Hematopoietic multipotent progenitor cell treated with erythropoietin and hydrocortisone succinate and interleukin-3 and kit ligand, for 17 days (in vitro differentiated cells): ENCODE data around the gene BAIAP2L1.
A peak's percentile ranks its signal among the peaks of the same experiment; 100 is the strongest.
"Not testable (repeated sequence)": the region's sequence is repeated elsewhere in the genome, so short reads cannot be mapped to it uniquely, and the experiment has no call there.

Source experiments
- DNase-seq: peaks from one replicate; pipeline ENCODE4 v3.0.0-alpha.2; 2015; ENCODE audit warnings: low spot score

BAIAP2L1 gene, protein sequence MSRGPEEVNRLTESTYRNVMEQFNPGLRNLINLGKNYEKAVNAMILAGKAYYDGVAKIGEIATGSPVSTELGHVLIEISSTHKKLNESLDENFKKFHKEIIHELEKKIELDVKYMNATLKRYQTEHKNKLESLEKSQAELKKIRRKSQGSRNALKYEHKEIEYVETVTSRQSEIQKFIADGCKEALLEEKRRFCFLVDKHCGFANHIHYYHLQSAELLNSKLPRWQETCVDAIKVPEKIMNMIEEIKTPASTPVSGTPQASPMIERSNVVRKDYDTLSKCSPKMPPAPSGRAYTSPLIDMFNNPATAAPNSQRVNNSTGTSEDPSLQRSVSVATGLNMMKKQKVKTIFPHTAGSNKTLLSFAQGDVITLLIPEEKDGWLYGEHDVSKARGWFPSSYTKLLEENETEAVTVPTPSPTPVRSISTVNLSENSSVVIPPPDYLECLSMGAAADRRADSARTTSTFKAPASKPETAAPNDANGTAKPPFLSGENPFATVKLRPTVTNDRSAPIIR

DNA sequence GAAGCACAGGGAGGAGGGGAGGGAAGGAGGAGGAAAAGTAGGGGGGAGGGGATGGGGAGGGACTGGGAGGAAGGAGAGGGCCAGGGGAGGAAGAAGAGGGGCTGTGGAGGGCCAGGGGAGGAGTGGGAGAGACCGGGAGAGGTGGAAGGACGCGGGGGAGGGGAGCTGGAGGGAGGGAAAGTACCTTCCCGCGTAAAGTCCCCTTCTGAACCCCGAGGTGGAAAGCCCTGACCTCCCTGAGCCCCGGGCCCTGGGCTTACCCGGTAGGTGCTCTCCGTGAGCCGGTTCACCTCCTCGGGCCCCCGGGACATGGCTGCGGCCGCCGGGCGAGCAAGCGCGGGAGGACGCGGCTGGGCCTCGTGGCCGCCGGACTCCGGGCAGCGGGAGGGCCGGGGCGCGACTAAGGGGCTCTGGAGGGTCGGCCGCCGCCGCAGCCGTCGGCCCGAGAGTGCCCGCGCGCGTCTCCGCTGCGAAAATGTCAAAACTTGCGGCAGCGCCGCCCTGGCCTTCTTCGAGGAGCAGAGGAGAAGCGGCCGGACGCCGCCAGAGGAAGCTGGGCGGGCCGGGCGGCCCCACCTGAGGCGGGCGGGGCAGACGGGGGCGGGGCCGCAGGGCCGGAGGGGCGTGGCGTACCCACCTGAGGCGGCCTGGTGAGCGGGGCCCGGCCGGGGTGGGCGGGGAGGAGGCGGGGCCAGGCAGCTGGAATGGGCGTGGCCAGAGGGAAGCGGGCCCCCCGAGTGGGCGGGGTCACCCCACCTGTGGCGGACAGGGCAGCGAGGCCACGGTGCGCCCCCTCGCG, at the start of gene BAIAP2L1:
Gene BAIAP2L1 (minus strand): TSS at position 549 of the 799 bp plus-strand sequence. CDS start 238 bp downstream, at position 311.
- peak; percentile 77 for DNase-seq

DNA sequence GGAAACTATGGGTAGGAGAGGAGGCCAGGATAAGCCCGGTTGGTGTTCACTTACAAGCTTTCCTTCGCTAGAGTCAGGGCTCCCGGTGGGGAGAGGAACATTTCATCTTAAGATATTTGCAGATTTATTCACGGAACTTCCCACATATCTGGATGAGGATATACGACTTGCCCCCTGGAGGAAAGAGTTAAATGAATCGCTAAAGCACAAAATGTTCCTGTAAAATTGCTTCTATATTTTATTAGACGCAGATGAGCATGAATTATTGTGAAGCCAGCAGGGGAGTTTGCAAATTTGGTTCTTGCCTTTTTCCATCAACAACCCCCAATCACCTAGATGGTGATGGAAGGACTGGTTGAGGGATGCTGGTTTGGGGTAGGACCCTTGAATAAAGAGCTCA, 47.9 kb upstream of the BAIAP2L1 start:
- DNase-seq, result no peak

DNA sequence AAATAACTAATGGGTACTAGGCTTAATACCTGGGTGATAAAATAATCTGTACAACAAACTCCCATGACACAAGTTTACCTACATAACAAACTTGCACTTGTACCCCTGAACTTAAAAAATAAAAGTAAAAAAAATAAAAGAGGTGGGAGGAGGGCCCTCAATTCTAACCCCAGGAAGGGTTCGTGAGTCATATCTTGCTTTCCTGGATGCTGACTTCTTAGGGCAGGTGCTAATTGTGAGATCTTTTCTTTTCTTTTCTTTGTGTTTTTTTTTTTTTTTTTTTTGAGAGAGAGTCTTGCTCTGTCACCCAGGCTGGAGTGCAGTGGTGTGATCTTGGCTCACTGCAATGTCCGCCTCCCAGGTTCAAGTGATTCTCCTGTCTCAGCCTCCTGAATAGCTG, 40.1 kb upstream of the BAIAP2L1 start:
- not testable (repeated sequence) for DNase-seq

DNA sequence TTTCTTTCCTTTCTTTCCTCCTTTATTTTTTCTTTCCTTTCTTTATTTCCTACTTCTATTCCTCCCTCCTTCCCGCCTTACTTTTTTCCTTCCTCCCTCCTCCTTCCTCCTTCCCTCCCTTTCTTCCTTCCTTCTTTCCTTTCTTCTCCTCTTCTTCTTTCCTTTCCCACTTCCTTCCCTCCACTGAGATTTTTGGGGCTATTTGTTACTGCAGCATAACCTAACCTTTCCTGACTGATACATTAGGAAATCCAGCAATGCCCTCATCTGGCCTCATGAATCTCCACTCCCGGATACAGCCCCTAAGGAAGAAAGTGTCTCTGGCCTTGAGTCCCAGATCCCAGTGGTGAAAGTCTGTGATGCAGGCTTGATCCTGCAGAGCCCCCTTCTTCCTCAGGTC, 38.6 kb upstream of the BAIAP2L1 start:
- DNase-seq, result no peak

DNA sequence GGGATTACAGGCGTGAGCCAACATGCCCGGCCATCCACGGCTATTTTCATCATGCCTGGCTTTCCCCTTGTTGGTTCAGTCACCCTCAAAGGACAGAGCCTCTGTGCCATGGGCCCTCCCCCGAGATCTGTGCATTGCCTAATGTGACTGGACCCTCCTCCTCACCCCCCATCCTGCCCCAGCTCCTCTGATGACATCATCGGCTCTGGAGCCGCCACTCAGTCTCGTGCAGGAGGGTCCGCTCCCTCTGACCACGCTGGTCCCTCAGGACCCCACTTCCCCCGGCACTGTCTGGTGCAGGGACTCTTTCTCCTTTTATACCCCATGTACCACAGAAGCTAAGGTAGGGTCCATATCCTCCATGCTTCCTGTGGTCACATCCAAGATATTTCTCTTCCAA, 33.2 kb upstream of the BAIAP2L1 start:
- DNase-seq, result no peak

DNA sequence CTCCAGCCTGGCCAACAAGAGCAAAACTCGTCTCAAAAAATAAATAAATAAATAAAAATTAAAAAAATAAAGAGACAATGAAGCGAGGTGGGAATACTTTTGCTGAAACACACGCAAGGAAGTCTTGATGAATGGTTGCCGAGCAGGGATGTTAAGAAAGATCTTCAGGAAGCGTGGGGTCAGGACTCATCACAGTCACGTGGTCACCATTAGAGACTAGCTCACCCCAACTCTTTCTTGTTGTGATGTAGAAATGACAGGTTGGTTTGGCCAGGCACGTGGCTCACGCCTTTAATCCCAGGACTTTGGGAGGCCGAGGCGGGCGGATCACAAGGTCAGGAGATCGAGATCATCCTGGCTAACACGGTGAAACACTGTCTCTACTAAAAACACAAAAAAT, 28.9 kb upstream of the BAIAP2L1 start:
- no peak for DNase-seq

DNA sequence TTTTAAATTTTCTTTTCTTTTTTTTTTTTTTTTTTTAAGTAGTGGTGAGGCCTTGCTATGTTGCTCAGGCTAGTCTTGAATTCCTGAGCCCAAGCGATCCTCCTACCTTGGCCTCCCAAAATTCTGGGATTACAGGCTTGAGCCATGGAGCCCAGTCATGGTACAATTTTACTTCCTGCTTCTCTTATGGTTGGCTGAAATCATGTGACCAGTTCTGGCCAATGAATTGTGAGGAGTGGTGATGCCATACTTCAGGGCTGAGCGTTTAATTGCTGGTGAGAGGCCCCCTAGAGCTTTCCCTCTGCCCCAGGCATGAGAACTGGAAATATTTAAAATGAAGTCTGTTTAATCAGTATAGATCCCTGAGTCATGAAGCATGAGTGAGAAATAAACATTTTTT, 22.2 kb upstream of the BAIAP2L1 start:
- no peak for DNase-seq

DNA sequence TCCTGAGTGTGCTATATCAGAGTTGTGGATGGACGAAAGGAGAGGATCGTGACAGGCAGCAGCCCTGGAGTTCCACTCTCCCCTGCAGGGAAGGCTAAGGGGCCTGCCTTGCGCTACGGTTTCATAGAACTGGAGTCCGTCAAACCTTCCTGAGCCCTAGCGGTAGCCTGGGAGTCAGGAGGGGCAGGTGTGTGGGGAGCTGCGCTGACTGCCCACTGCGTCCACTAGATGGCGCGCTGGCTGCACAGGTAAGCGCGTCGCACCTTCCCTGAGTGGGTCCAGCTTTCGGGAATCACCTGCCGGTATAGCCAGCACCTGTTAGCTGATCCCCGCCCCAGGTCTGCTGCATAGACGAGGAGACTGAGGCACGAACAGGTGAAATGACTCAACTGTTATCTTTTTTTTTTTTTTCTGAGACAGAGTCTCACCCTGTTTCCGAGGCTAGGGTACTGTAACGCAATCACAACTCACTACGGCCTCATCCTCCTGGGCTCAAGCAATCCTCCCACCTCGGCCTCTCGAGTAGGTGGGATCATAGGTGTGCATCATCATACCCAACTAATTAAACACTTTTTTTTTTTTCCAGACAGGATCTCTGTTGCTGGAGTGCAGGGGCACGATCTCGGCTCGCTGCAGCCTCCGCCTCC, 20.2 kb upstream of the BAIAP2L1 start:
- peak; percentile 58 for DNase-seq

DNA sequence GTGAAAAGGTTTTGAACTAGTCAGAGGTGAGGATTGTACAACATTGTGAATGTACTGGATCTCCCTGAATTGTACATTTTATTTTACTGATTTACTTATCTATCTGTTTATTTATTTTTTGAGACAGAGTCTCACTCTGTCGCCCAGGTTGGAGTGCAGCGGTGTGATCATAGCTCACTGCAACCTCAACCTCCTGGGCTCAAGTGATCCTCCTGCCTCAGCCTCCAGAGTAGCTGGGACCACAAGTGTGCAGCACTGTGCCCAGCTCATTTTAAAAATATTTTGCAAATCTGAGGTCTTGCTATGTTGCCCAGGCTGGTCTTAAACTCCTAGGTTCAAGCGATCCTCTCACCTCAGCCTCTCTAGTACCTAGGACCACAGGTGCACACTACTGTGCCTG, 19.1 kb upstream of the BAIAP2L1 start:
- not testable (repeated sequence) for DNase-seq

DNA sequence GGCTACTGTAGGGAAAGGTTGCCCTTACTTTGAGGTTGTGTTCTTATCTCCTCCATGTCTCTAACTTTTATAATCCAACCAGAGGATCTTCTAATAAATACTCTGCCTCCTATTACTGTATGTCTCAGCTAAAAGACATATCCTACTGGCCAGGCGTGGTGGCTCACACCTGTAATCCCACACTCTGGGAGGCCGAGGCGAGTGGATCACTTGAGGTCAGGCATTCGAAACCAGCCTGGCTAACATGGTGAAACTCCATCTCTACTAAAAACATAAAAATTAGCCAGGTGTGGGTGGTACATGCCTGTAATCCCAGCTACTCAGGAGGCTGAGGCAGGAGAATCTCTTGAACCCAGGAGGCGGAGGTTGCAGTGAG, 18.4 kb upstream of the BAIAP2L1 start:
- DNase-seq, result not testable (repeated sequence)

DNA sequence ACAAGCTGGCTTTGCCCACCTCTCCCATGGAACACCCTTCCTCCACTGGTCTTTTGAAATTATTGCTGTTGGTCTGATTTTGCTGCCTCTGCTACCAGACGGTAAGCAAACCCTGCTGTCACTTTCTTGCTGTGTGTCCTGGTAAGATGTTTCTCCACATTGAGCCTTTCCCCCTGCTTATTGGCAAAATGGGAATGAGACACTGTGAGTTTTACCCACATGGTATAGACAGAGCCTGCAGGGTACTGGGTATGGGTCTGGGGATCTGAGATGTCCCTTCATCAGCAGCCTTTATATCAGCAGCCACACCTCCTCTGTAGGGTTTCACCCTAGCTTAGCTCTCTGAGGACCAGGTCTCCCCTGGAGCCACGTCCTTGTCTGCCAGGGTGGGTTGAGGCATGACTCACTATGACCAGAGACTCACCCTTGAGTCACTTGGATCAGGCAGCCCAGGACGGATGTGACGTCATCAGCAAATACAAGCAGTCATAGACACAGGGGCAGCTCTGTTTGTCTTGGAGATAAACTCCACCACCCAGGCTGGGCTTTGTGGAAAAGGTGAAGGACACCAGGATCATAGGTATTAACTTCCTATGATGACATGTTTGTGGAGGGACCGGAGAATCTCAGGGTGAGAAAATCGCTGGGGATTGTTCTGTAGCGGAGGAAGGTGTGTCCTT, 17.9 kb upstream of the BAIAP2L1 start:
- DNase-seq, result no peak

DNA sequence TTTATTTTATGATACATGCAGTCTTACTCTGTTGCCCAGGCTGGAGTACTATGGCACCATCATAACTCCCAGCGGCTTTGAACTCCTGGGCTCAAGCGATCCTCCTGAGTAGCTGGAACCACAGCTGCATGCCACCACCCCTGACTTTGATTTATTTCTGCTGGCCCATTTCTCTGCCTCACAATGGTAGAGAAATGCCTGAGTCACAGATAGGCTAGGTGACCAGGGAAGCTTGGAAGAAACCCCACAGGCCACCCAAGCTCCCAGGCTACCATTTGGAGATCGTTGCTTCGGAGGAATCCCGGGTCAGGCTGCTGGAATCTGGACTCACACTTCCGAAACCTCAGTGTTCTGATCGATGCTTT, 17.4 kb upstream of the BAIAP2L1 start:
- no peak for DNase-seq

DNA sequence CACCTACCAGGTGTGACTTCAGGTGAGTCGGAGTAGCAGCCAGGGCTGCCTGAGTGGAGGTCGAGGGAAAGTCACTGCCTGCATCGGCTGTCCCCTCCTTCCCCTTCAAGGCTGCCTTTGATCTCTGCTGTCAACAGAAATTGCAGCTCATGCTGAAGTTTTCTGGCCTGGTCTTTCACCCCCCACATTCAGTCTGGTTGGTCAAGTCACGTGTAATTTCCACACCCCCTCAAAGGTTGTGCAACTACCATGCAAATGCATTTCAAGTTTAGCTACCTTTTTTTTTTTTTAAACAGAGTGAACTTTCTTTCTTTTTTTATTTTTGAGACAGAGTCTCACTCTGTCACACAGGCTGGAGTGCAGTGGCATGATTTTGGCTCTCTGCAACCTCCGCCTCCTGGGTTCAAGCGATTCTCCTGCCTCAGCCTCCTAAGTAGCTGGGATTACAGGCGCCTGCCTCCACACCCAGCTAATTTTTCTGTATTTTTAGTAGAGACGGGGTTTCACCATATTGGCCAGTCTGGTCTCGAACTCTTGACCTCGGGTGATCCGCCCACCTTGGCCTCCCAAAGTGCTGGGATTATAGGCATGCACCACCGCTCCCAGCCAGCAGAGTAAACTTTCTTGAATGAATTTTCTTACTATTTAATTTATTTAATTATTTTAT, 16.8 kb upstream of the BAIAP2L1 start:
- DNase-seq, result not testable (repeated sequence)

DNA sequence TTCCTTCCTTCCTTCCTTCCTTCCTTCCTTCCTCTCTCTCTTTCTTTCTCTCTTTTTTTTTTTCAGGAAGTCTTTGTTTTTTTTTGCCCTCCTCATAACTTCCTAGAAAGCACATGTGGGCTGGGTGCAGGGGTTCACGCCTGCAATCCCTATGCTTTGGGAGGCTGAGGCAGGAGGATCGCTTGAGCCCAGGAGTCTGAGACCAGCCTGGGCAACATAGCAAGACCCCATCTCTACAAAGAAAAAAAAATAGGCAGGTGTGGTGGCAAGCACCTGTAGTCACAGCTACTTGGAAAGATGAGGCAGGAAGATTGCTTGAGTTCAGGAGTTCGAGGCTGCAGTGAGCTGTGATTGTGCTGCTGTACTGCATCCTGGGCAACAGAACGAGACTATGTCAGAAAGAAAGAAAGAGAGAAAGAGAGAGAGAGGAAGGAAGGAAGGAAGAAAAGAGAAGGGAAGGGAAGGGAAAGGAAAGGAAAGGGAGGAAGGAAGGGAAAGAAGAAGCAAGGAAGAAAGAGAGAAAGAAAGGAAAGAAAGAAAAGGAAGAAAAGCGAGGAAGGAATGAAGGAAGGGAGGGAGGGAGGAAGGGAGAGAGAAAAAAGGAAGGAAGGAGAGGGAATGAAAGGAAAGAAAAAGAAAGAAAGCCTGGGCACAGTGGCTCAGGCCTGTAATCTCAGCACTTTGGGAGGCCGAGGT, 13.5 kb upstream of the BAIAP2L1 start:
- no peak for DNase-seq

DNA sequence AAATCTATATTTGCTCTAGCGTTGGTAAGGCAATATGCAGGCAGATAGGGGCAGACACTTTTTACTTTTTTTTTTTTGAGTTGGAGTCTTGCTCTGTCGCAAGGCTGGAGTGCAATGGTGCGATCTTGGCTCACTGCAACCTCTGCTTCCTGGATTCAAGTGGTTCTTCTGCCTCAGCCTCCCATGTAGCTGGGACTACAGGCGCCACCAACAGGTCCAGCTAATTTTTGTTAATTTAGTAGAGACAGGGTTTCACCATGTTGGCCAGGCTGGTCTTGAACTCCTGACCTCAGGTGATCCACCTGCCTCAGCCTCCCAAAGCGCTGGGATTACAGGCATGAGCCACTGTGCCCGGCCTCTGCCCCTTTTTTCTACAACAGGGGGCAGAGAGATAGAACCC, 12.8 kb upstream of the BAIAP2L1 start:
- not testable (repeated sequence) for DNase-seq

DNA sequence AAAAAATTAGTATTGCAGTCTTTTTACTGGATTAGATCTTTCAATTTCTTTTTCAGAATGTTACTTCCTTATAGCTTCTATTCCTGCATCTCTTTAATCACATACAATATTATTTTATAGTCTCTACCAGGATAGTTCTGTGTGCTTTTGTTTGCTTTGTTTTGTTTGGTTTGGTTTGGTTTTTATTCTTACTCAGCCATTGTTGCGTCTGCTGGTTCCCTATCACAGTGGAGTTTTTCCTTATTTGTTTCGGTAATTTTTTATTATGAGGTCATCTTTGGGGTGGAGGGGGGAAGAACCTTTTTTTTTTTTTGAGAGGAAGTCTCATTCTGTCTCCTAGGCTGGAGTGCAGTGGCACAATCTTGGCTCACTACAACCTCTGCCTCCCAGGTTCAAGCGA, 9.0 kb upstream of the BAIAP2L1 start:
- no peak for DNase-seq

DNA sequence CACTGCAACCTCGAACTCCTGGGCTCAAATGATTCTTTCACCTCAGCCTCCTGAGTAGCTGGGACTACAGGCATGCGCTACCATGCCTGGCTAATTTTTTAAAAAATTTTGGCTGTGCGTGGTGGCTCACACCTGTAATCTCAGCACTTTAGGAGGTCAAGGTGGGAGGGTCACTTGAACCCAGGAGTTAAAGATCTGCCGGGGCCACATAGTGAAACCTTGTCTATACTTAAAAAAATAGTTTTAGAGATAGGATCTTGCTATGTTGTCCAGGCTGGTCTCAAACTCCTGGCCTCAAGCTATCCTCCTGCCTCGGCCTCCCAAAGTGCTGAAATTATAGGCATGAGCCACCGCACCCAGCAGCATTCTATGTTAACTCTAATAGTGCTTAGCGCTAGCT, 7.3 kb upstream of the BAIAP2L1 start:
- not testable (repeated sequence) for DNase-seq

DNA sequence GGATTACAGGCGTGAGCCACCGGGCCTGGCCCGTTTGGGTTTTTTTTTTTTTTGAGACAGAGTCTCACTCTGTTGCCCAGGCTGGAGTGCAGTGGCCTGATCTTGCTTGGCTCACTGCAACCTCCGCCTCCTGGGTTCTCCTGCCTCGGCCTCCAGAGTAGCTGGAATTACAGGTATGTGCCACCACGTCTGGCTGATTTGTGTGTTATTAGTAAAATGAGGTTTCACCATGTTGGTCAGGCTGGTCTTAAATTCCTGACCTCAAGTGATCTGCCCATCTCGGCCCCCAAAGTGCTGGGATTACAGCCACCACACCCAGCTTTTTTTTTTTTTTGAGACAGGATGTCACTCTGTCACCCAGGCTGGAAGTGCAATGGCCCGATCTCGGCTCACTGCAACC, 5.9 kb upstream of the BAIAP2L1 start:
- no peak for DNase-seq

DNA sequence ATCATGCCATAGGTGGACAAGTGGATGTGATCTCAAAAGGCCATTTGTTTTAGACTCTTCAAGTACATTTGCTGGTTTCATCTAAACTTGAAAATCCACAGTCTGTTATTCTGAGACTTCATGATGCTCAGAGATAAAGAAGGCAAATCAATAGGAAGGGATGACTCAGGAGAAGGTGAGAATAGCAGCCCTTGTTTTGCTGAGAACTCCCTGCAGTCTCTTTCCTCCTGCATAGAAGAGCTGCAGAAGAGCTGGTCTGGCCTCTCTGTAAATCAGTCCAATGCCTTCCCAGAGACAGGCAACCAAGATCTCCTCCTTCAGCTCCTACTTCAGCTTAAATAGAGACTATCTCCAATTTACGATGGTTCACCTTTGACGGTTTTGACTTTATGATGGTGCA, 4.0 kb upstream of the BAIAP2L1 start:
- DNase-seq, result no peak

DNA sequence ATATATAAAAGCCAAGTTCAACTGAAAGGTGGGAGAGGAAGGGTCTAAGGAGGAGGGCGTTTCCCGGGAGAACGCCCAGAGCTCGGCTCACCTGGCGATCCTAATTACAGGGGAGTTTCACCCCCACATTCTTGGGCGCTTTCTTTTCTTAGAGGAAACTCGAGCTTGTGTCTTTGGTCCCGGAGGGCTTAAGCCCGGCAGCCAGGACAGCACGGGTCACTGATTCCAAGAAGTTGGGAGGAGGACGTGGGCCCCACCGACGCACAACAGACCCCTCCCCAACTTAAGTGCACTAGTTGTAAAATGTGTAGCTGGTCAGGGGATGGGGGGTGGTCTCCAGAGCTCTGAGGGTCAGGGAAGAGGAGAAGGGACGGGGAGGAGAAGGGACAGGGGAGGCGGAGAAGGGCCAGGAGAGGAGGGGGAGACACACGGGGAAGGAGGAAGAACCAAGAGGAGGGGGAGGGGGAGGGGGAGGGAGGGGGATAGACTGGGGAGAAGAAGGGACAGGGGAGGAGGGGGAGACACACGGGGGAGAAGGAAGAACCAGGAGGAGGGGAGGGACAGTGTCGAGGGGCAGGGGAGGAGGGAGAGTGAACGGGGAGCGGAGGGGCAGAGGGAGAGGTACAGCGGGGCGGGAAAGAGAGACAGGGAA, 874 bp downstream of the BAIAP2L1 start:
- DNase-seq, result no peak
